ENCODE data around the gene DENND11. TPM values are rescaled to one million over a fixed set of nuclear protein-coding genes. Genes with fewer than 3 reads are reported as not detected.

The DENND11 gene
- total and polyA plus RNA-seq, 2 donors (not counting 1 experiment from before 2014, with no cell fraction given): 26.4 to 79.5 TPM

DNA sequence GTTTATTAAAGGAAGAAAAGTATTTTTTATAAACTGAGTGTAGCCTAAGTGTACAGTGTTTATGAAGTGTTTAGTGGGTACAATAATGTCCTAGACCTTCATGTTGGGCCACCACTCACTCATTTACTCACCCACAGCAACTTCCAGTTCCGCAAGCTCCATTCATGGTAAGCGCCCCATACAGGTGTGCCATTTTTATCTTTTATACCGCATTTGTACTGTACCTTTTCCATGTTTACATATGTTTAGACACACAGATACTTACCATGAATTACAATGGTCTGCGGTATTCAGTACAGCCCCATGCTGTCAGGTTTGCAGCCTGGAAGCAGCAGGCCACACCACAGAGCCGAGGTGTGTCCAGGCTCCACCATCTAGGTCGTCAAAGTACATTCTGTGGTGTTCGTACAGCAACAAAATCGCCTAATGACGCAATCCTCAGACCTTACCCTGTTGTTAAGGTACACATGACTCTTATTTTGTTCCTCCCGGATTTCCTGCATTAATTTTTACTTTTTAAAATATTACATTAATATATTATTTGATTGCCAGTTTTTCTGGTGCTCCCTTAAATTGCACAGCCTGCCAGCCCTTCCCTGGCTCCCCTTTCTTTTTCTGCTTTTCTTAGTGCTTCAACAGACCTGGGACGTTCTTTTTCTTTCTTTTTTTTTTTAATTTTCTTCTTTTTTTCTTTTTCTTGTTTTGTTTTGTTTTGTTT lies 35.3 kb upstream of the DENND11 start:
- ATAC-seq (ENCODE audit: low read depth): no peak
- intact Hi-C loops (cut with micrococcal nuclease): loop anchor here (5.0 kb wide), 1 partner anchor 1560 kb away; the partner anchor contains the start of gene KDM7A

More for the DNA sequence above, 35.3 kb upstream of the DENND11 start:
- peaks cover 4 to 19% of the 10 kb centered on the region in 2 experiments for H3K36me3 ChIP-seq (replicated peaks in 1 of 2; ENCODE audit: control extremely low read depth in 1 of 2, control insufficient read depth in 1 of 2, extremely low read depth in 1 of 2, insufficient read depth in 2 of 2, low read length in 1 of 2)
- Mint-ChIP-seq H3K27ac (peak overlapping the region; percentile 97), H3K9me3 (ENCODE audit: insufficient read depth) (no peaks in the 10 kb centered on the region), H3K27me3 (no peaks in the 10 kb centered on the region), H3K4me3 (peak overlapping the region; percentile 95), H3K4me1 (peaks cover 37% of the 10 kb centered on the region)
- peaks cover 29% of the 10 kb centered on the region for H3K79me2 ChIP-seq (ENCODE audit: control insufficient read depth, insufficient read depth, low read length)
- H3K9me3 ChIP-seq (ENCODE audit: control extremely low read depth in 1 of 3, control insufficient read depth in 2 of 3, insufficient read depth in 1 of 3, low read length in 2 of 3): no peaks in the 10 kb centered on the region
- TF ChIP-seq, protein P1, sequence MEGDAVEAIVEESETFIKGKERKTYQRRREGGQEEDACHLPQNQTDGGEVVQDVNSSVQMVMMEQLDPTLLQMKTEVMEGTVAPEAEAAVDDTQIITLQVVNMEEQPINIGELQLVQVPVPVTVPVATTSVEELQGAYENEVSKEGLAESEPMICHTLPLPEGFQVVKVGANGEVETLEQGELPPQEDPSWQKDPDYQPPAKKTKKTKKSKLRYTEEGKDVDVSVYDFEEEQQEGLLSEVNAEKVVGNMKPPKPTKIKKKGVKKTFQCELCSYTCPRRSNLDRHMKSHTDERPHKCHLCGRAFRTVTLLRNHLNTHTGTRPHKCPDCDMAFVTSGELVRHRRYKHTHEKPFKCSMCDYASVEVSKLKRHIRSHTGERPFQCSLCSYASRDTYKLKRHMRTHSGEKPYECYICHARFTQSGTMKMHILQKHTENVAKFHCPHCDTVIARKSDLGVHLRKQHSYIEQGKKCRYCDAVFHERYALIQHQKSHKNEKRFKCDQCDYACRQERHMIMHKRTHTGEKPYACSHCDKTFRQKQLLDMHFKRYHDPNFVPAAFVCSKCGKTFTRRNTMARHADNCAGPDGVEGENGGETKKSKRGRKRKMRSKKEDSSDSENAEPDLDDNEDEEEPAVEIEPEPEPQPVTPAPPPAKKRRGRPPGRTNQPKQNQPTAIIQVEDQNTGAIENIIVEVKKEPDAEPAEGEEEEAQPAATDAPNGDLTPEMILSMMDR (IDR thresholded peaks at IDR 0.05): no peak
- TF ChIP-seq EZH2 (IDR thresholded peaks at IDR 0.05; ENCODE audit: borderline replicate concordance, insufficient read depth, low read depth, low read length, poor library complexity, severe bottlenecking): no peak
- POLR2A ChIA-PET: interaction anchor here (0.7 to 2.2 kb wide), 4 partner anchors 35 to 88 kb away, joined by 3 to 21 read pairs (median 4); partner anchors contain the start of gene DENND11
- peak overlapping the region; percentile 84 to 92 for H3K27ac ChIP-seq (ENCODE audit: low read length in 2 of 2)
- H3K27me3 ChIP-seq (replicated peaks in 1 of 4; ENCODE audit: control extremely low read depth in 1 of 4, control insufficient read depth in 3 of 4, insufficient read depth in 4 of 4, low read length in 3 of 4): no peaks in the 10 kb centered on the region
- peaks cover 19 to 20% of the 10 kb centered on the region in 2 donors for H3K4me1 ChIP-seq (ENCODE audit: control insufficient read depth in 2 of 2, insufficient read depth in 2 of 2, low read length in 2 of 2)
- H4K20me1 ChIP-seq (ENCODE audit: control insufficient read depth, insufficient read depth, low read length, poor library complexity, severe bottlenecking): no peaks in the 10 kb centered on the region
- 70% methylated on average over 5 of the region's 11 CpGs for WGBS (ENCODE audit: insufficient coverage)
- peak; percentile 38 for DNase-seq
- H3K4me2 ChIP-seq (replicated peaks; ENCODE audit: low read depth, low read length, poor library complexity, severe bottlenecking): peak overlapping the region; percentile 61
- peak overlapping the region; percentile 66 to 93 (median 90) for H3K4me3 ChIP-seq (ENCODE audit: control extremely low read depth in 1 of 5, extremely low read depth in 1 of 5, insufficient read depth in 1 of 5, low read depth in 2 of 5, low read length in 4 of 5)
- peak overlapping the region; percentile 72 for H3K9ac ChIP-seq (ENCODE audit: low read length)
- H2AFZ ChIP-seq (ENCODE audit: insufficient read depth, low read depth, low read length, poor library complexity, severe bottlenecking): peak overlapping the region; percentile 79
- CTCF ChIA-PET: interaction anchor here (0.7 to 7.6 kb wide), 16 partner anchors 11 to 723 kb away, joined by 3 to 66 read pairs (median 4); partner anchors contain the start of genes DENND11, MRPS33 and WEE2
